SK-N-SH treated with all-trans-retinoic acid at 6 μM for 48 hours (cell line): ENCODE data around the gene ANKRD42.

Source experiments
- ATAC-seq: fragments of 200-7000 bp; cut with Tn5 transposase; 3 replicates; pipeline ENCODE4 v1.9.1; 2020; ENCODE audit warnings: mild to moderate bottlenecking, moderate library complexity
- BACH2 ChIP-seq: fragments of 250-450 bp; sonication (Bioruptor Pico); IDR thresholded peaks from 2 replicates; pipeline ENCODE4 v1.9.0; 2021; ENCODE audit warnings: mild to moderate bottlenecking, borderline replicate concordance
- CREB5 ChIP-seq: fragments of 250-450 bp; sonication (Bioruptor Pico); IDR thresholded peaks from 2 replicates; pipeline ENCODE4 v1.5.1; 2020; ENCODE audit warnings: low read depth, mild to moderate bottlenecking, moderate library complexity
- CSDC2 ChIP-seq: fragments of 250-450 bp; sonication (Bioruptor Pico); IDR thresholded peaks from 2 replicates; pipeline ENCODE4 v1.5.0; 2020; ENCODE audit warnings: mild to moderate bottlenecking, moderate library complexity
- CSRNP3 ChIP-seq: fragments of 250-450 bp; sonication (Bioruptor Pico); IDR thresholded peaks from 2 replicates; pipeline ENCODE4 v1.5.1; 2021; ENCODE audit warnings: mild to moderate bottlenecking, moderate library complexity
- ESRRG ChIP-seq: fragments of 250-450 bp; sonication (Bioruptor Pico); IDR thresholded peaks from 2 replicates; pipeline ENCODE4 v1.6.1; 2021; ENCODE audit warnings: mild to moderate bottlenecking
- ISL1 ChIP-seq: fragments of 250-450 bp; sonication (Bioruptor Pico); IDR thresholded peaks from 2 replicates; pipeline ENCODE4 v2.1.2; 2022; ENCODE audit warnings: mild to moderate bottlenecking, moderate library complexity
- OSR1 ChIP-seq: fragments of 250-450 bp; sonication (Bioruptor Pico); IDR thresholded peaks from 2 replicates; pipeline ENCODE4 v1.8.0; 2022; ENCODE audit warnings: moderate library complexity, mild to moderate bottlenecking, inconsistent platforms
- PATZ1 ChIP-seq: fragments of 250-450 bp; sonication (Bioruptor Pico); IDR thresholded peaks from 2 replicates; pipeline ENCODE4 v1.8.0; 2020; ENCODE audit warnings: mild to moderate bottlenecking, moderate library complexity, borderline replicate concordance
- POU6F1 ChIP-seq: fragments of 250-450 bp; sonication (Bioruptor Pico); IDR thresholded peaks from 2 replicates; pipeline ENCODE4 v1.8.0; 2021; ENCODE audit warnings: low read depth, mild to moderate bottlenecking, moderate library complexity, borderline replicate concordance
- RARB ChIP-seq: fragments of 250-450 bp; sonication (Bioruptor Pico); IDR thresholded peaks from 2 replicates; pipeline ENCODE4 v1.8.0; 2021; ENCODE audit warnings: mild to moderate bottlenecking, moderate library complexity
- SNAI2 ChIP-seq: fragments of 250-450 bp; sonication (Bioruptor Pico); IDR thresholded peaks from 2 replicates; pipeline ENCODE4 v1.5.0; 2020; ENCODE audit warnings: mild to moderate bottlenecking, moderate library complexity
- TCF4 ChIP-seq: fragments of 250-450 bp; sonication (Bioruptor Pico); IDR thresholded peaks from 2 replicates; pipeline ENCODE4 v1.8.0; 2021; ENCODE audit warnings: mild to moderate bottlenecking, moderate library complexity, borderline replicate concordance
- TOX ChIP-seq: fragments of 250-450 bp; sonication (Bioruptor Pico); IDR thresholded peaks from 2 replicates; pipeline ENCODE4 v1.8.0; 2021; ENCODE audit warnings: mild to moderate bottlenecking, moderate library complexity, borderline replicate concordance
- TSHZ2 ChIP-seq: fragments of 250-450 bp; sonication (Bioruptor Pico); IDR thresholded peaks from 2 replicates; pipeline ENCODE4 v1.5.0; 2020; ENCODE audit warnings: mild to moderate bottlenecking, moderate library complexity
- ZFP3 ChIP-seq: fragments of 250-450 bp; sonication (Bioruptor Pico); IDR thresholded peaks from 2 replicates; pipeline ENCODE4 v1.5.0; 2020; ENCODE audit warnings: mild to moderate bottlenecking, moderate library complexity
- ZNF565 ChIP-seq: fragments of 450-650 bp; formaldehyde crosslinking; conservative IDR thresholded peaks from 2 replicates; pipeline ENCODE4 v1.5.0; 2020; ENCODE audit warnings: low read depth, mild to moderate bottlenecking, moderate library complexity
- ZNF70 ChIP-seq: fragments of 450-650 bp; formaldehyde crosslinking; IDR thresholded peaks from 2 replicates; pipeline ENCODE4 v1.5.0; 2020; ENCODE audit warnings: mild to moderate bottlenecking, moderate library complexity
- ZNF8 ChIP-seq: fragments of 450-650 bp; formaldehyde crosslinking; IDR thresholded peaks from 2 replicates; pipeline ENCODE4 v1.5.0; 2020; ENCODE audit warnings: mild to moderate bottlenecking, moderate library complexity

Gene ANKRD42

GRCh38 chr11:83284501-83285150, 91.1 kb downstream of the ANKRD42 start:
- no peak for ATAC-seq
- TF ChIP-seq ISL1 (CRISPR knock-in tag) (no peak), ESRRG (CRISPR knock-in tag) (no peak), OSR1 (CRISPR knock-in tag) (no peak), CSRNP3 (CRISPR knock-in tag) (no peak), RARB (CRISPR knock-in tag) (no peak), CREB5 (no peak), BACH2 (no peak), ZNF565 (CRISPR knock-in tag) (no peak), PATZ1 (no peak), TOX (CRISPR knock-in tag) (no peak), ZNF70 (CRISPR knock-in tag) (no peak), ZFP3 (CRISPR knock-in tag) (no peak), ZNF8 (CRISPR knock-in tag) (no peak), CSDC2 (CRISPR knock-in tag) (no peak), TCF4 (CRISPR knock-in tag) (no peak), POU6F1 (CRISPR knock-in tag) (no peak)

- peak; percentile 69 for ATAC-seq
- TF ChIP-seq ZNF8 (CRISPR knock-in tag) (no peak), TSHZ2 (CRISPR knock-in tag) (no peak), SNAI2 (no peak), CREB5 (no peak), POU6F1 (CRISPR knock-in tag) (no peak), ZNF565 (CRISPR knock-in tag) (no peak)
Measured at GRCh38 chr11:83285151-83285770, 91.7 kb downstream of the ANKRD42 start.
